Calu3 (cell line): Measurements from ENCODE around the gene ENPP3. TPM values are rescaled to one million over a fixed set of nuclear protein-coding genes. Genes with fewer than 3 reads are reported as not detected.
A peak's percentile ranks its signal among the peaks of the same experiment; 100 is the strongest.

ENCODE experiments used
- BruUV-seq: library from RNA; stranded (reverse); fragments of 400-500 nt; replicated peaks from 2 replicates; lab custom pipeline; 2021; lab: Mats Ljungman, UMichigan
- CTCF ChIA-PET: fragments of 300-600 bp; sonication (Branson Sonifier 250); formaldehyde crosslinking; loops from one replicate; lab custom pipeline; 2022; ENCODE audit warnings: antibody characterized with exemption; lab: Charles Lee
- DNase-seq: peaks from one replicate; pipeline ENCODE4 v3.0.0; 2022
- H3K27ac Mint-ChIP-seq: one replicate; pipeline ENCODE4 v1.8.0; 2022; ENCODE audit warnings: mixed read lengths; ENCODE audit not compliant: unreplicated experiment
- H3K27me3 Mint-ChIP-seq: one replicate; pipeline ENCODE4 v1.8.0; 2022; ENCODE audit warnings: mixed read lengths; ENCODE audit not compliant: unreplicated experiment
- H3K36me3 Mint-ChIP-seq: one replicate; pipeline ENCODE4 v1.8.0; 2022; ENCODE audit warnings: mild to moderate bottlenecking, moderate library complexity, mixed read lengths; ENCODE audit not compliant: insufficient read depth, unreplicated experiment
- H3K4me1 Mint-ChIP-seq: one replicate; pipeline ENCODE4 v1.8.0; 2022; ENCODE audit warnings: mild to moderate bottlenecking, low read depth, mixed read lengths; ENCODE audit not compliant: unreplicated experiment
- H3K4me3 Mint-ChIP-seq: one replicate; pipeline ENCODE4 v1.8.0; 2022; ENCODE audit warnings: mild to moderate bottlenecking, low read depth, moderate library complexity, mixed read lengths; ENCODE audit not compliant: unreplicated experiment
- H3K9me3 Mint-ChIP-seq: one replicate; pipeline ENCODE4 v1.8.0; 2022; ENCODE audit warnings: low read depth, mixed read lengths; ENCODE audit not compliant: unreplicated experiment
- CTCF ChIP-seq: fragments of 200-600 bp; IDR thresholded peaks from one replicate; pipeline ENCODE4 v1.8.0; 2022; ENCODE audit warnings: antibody characterized with exemption; ENCODE audit not compliant: unreplicated experiment
- intact Hi-C: fragments of 100-400 bp; cut with micrococcal nuclease; formaldehyde crosslinking; loops from one replicate; pipeline ENCODE4 v1.10.0; 2022; ENCODE audit not compliant: unreplicated experiment
- total RNA-seq: library from RNA; stranded (reverse); gene quantifications from 2 replicates; pipeline ENCODE4 v1.2.3, GENCODE V29; 2022

ENPP3 gene
- total RNA-seq, 1 experiment from 2014 or later, result not detected

GRCh38 chr6:131657630-131658111 lies 20.6 kb downstream of the ENPP3 start:
- Mint-ChIP-seq H3K4me3 (no peak overlapping the region), H3K4me1 (peaks cover 17% of the 10 kb centered on the region), H3K9me3 (no peaks in the 10 kb centered on the region), H3K27ac (no peak overlapping the region), H3K36me3 (no peaks in the 10 kb centered on the region), H3K27me3 (no peaks in the 10 kb centered on the region)
- CTCF ChIA-PET, result interaction anchor here (0.6 to 0.8 kb wide), 3 partner anchors 13 to 158 kb away, joined by 3 read pairs; no protein-coding TSS in a partner anchor
- TF ChIP-seq CTCF, result no peak
- no peak for DNase-seq
- intact Hi-C loops, result no loop called here
- no TSS peak for BruUV-seq

DNA sequence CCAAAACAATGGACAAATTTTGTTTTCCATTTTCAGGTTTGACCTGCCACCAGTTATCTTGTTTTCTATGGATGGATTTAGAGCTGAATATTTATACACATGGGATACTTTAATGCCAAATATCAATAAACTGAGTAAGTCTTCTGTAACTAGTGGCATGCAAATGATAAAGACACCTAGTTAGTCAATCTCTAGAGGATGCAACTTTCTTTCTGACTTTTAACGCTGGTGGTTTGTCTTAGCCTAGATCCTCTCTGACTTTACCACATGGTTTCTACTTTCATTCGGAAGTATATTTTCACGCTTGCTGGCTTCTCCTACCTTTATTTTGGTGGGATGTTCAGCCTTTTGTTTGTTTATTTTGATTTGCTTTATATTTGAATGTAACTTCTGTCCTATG lies 21.2 kb downstream of the ENPP3 start:
- TF ChIP-seq CTCF, result no peak
- no TSS peak for BruUV-seq
- intact Hi-C loops, result no loop called here
- CTCF ChIA-PET, result interaction anchor here (0.7 kb wide), 1 partner anchor 13 kb away, joined by 3 read pairs; no protein-coding TSS in a partner anchor
- Mint-ChIP-seq H3K36me3 (no peaks in the 10 kb centered on the region), H3K4me1 (peaks cover 13% of the 10 kb centered on the region), H3K9me3 (no peaks in the 10 kb centered on the region), H3K4me3 (no peak overlapping the region), H3K27me3 (no peaks in the 10 kb centered on the region), H3K27ac (no peak overlapping the region)
- DNase-seq, result no peak

GRCh38 chr6:131660195-131660594 lies 23.1 kb downstream of the ENPP3 start:
- peak; percentile 17 for DNase-seq
- Mint-ChIP-seq H3K36me3 (no peaks in the 10 kb centered on the region), H3K4me3 (no peak overlapping the region), H3K9me3 (no peaks in the 10 kb centered on the region), H3K27me3 (no peaks in the 10 kb centered on the region), H3K4me1 (peaks cover 13% of the 10 kb centered on the region), H3K27ac (peak overlapping the region; percentile 42)
- intact Hi-C loops, result no loop called here
- CTCF ChIA-PET, result no interaction called here
- BruUV-seq, result no TSS peak
- TF ChIP-seq CTCF, result no peak

DNA sequence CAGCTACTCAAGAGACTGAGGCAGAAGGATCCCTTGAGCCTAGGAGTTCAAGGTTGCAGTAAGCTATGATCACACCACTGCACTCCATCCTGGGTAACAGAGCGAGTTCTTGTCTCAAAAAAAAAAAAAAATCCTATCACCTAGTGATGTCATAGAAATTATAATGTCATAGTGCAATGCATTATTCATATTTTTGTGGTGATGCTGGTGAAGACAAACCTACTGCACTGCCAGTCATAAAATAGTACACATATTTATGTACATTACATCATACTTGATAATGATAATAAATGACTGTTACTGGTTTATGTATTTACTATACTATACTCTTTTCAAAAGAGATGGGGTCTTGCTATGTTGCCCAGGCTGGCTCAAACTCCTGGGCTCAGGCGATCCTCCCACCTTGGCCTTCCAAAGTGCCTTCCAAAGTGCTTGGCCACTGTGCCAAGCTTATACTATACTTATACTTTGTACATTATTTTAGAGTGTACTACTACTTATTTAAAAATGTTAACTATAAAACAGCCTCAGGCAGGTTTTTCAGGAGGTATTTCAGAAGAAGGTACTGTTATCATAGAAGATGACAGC lies 26.6 kb downstream of the ENPP3 start:
- Mint-ChIP-seq H3K36me3 (no peaks in the 10 kb centered on the region), H3K27me3 (no peaks in the 10 kb centered on the region), H3K4me1 (peaks cover 13% of the 10 kb centered on the region), H3K4me3 (no peak overlapping the region), H3K9me3 (no peaks in the 10 kb centered on the region), H3K27ac (no peak overlapping the region)
- CTCF ChIA-PET, result interaction anchor here (0.6 to 0.7 kb wide), 2 partner anchors 429 to 1317 kb away, joined by 3 to 4 read pairs; no protein-coding TSS in a partner anchor
- no TSS peak for BruUV-seq
- no peak for TF ChIP-seq CTCF
- intact Hi-C loops, result no loop called here
- DNase-seq, result no peak
